PC-9 (cell line): Measurements from ENCODE around the gene SLC12A6. TPM values are rescaled to one million over a fixed set of nuclear protein-coding genes. Genes with fewer than 3 reads are reported as not detected.

Experiments
- BruUV-seq: library from RNA; stranded (reverse); fragments of 400-500 nt; replicated peaks from 2 replicates; lab custom pipeline; 2021; lab: Mats Ljungman, UMichigan
- CTCF ChIA-PET: fragments of 300-600 bp; sonication (Branson Sonifier 250); formaldehyde crosslinking; loops from one replicate; lab custom pipeline; 2022; ENCODE audit warnings: antibody characterized with exemption; lab: Charles Lee
- POLR2A ChIA-PET: fragments of 300-600 bp; sonication (Branson Sonifier 250); formaldehyde crosslinking; loops from one replicate; lab custom pipeline; 2022; ENCODE audit warnings: antibody characterized with exemption; ENCODE audit not compliant: unreplicated experiment; lab: Charles Lee
- DNase-seq, 2 experiments: peaks; one replicate each; pipeline versions ENCODE4 v3.0.0 to v3.0.0-alpha.2; 2015 to 2022; ENCODE audit warnings: mixed read lengths in 1 of 2
- H2AFZ ChIP-seq: fragments of 200-600 bp; sonication (generic); 2 replicates; pipeline ENCODE4 v1.8.1; 2017; ENCODE audit warnings: antibody characterized with exemption
- H3F3A ChIP-seq: fragments of 200-600 bp; sonication (generic); 2 replicates; pipeline ENCODE4 v1.8.1; 2017; ENCODE audit warnings: antibody characterized with exemption, mild to moderate bottlenecking, low read depth; ENCODE audit not compliant: insufficient read depth
- H3K27ac ChIP-seq: fragments of 200-600 bp; sonication (generic); 2 replicates; pipeline ENCODE4 v1.6.1; 2016; ENCODE audit warnings: mixed run types
- H3K27me3 ChIP-seq: fragments of 200-600 bp; sonication (generic); 2 replicates; pipeline ENCODE4 v1.6.1; 2016; ENCODE audit warnings: low read depth, mixed run types; ENCODE audit not compliant: insufficient read depth
- H3K36me3 ChIP-seq: fragments of 200-600 bp; sonication (generic); 2 replicates; pipeline ENCODE4 v1.6.1; 2016; ENCODE audit warnings: low read depth, mixed run types
- H3K4me1 ChIP-seq: fragments of 200-600 bp; sonication (generic); replicated peaks from 2 replicates; pipeline ENCODE4 v1.6.1; 2016; ENCODE audit warnings: mixed run types; ENCODE audit not compliant: insufficient read depth
- H3K4me2 ChIP-seq: fragments of 200-600 bp; sonication (generic); 2 replicates; pipeline ENCODE4 v1.6.1; 2017; ENCODE audit warnings: mixed run types
- H3K4me3 ChIP-seq: fragments of 200-600 bp; sonication (generic); 2 replicates; pipeline ENCODE4 v1.6.1; 2016; ENCODE audit warnings: mixed run types
- H3K79me2 ChIP-seq: fragments of 200-600 bp; sonication (generic); 2 replicates; pipeline ENCODE4 v1.6.1; 2017; ENCODE audit warnings: low read depth, mixed run types
- H3K9me2 ChIP-seq: fragments of 200-600 bp; sonication (generic); 2 replicates; pipeline ENCODE4 v1.8.1; 2017; ENCODE audit warnings: mild to moderate bottlenecking; ENCODE audit not compliant: insufficient read depth
- H3K9me3 ChIP-seq: fragments of 200-600 bp; sonication (generic); 2 replicates; pipeline ENCODE4 v1.8.1; 2016; ENCODE audit warnings: low read depth; ENCODE audit not compliant: insufficient read depth
- H4K20me1 ChIP-seq: fragments of 200-600 bp; sonication (generic); 2 replicates; pipeline ENCODE4 v1.8.1; 2017; ENCODE audit not compliant: insufficient read depth
- CTCF ChIP-seq: fragments of 200-600 bp; sonication (generic); conservative IDR thresholded peaks from 2 replicates; pipeline ENCODE4 v1.6.1; 2017; ENCODE audit warnings: mixed run types, antibody characterized with exemption, mild to moderate bottlenecking, moderate library complexity
- EZH2 ChIP-seq: fragments of 200-600 bp; sonication (generic); IDR thresholded peaks from 2 replicates; pipeline ENCODE4 v1.8.0; 2017; ENCODE audit warnings: antibody characterized with exemption, low read depth
- intact Hi-C: fragments of 100-400 bp; cut with micrococcal nuclease; formaldehyde crosslinking; loops from one replicate; pipeline ENCODE4 v1.10.0; 2022; ENCODE audit not compliant: unreplicated experiment
- total RNA-seq: library from RNA; stranded (reverse); gene quantifications from 2 replicates; pipeline ENCODE4 v1.2.3, GENCODE V29; 2021

Gene SLC12A6
- total RNA-seq, 1 experiment from 2014 or later: 27.5 TPM

- intact Hi-C loops: no loop called here
- no peaks in the 10 kb centered on the region for H3K27me3 ChIP-seq
- CTCF ChIA-PET: interaction anchor here (1.5 kb wide), 1 partner anchor 19 kb away, joined by 3 read pairs; no protein-coding TSS in a partner anchor
These were observed 4.0 kb upstream of the SLC12A6 start for GRCh38 chr15:34341381-34342212.

GRCh38 chr15:34339946-34340345 lies 2.4 kb upstream of the SLC12A6 start:
- H3K27ac ChIP-seq: 0 out of 2 replicates have a peak overlapping the region, but pooled peaks have one; percentile 9
- H3K4me1 ChIP-seq: peaks cover 31% of the 10 kb centered on the region
- H2AFZ ChIP-seq: no peak overlapping the region
- no peaks in the 10 kb centered on the region for H3K9me3 ChIP-seq
- no peak overlapping the region for H3K4me3 ChIP-seq
- no peaks in the 10 kb centered on the region for H4K20me1 ChIP-seq
- H3K36me3 ChIP-seq: peaks cover 5% of the 10 kb centered on the region; the same call in 1 of the 2 replicates
- ChIA-PET CTCF (interaction anchor here (0.7 kb wide), 1 partner anchor 43 kb away, joined by 3 read pairs; no protein-coding TSS in a partner anchor), POLR2A (no interaction called here)
- no peaks in the 10 kb centered on the region for H3K9me2 ChIP-seq
- peaks cover 26% of the 10 kb centered on the region for H3F3A ChIP-seq
- peaks cover 21% of the 10 kb centered on the region for H3K79me2 ChIP-seq
- intact Hi-C loops: loop anchor here (10.0 kb wide), 1 partner anchor 235 kb away; the partner anchor contains the start of genes EMC7 and PGBD4
- no peak for DNase-seq
- BruUV-seq: no TSS peak
- no peak for TF ChIP-seq EZH2
- no peak for TF ChIP-seq CTCF
- no peaks in the 10 kb centered on the region for H3K27me3 ChIP-seq
- no peak overlapping the region for H3K4me2 ChIP-seq

More at GRCh38 chr15:34341381-34342212, 4.0 kb upstream of the SLC12A6 start:
- POLR2A ChIA-PET: no interaction called here
- H3K79me2 ChIP-seq: peaks cover 21% of the 10 kb centered on the region
- TSS peak; percentile 53 for BruUV-seq
- H3K4me2 ChIP-seq: peak overlapping the region; percentile 73
- DNase-seq: no peak
- no peaks in the 10 kb centered on the region for H3K9me3 ChIP-seq
- peaks cover 17% of the 10 kb centered on the region for H3F3A ChIP-seq
- H2AFZ ChIP-seq: no peak overlapping the region
- no peak for TF ChIP-seq EZH2
- TF ChIP-seq CTCF: no peak
- peak overlapping the region; percentile 83 for H3K4me3 ChIP-seq
- H3K4me1 ChIP-seq: peaks cover 15% of the 10 kb centered on the region
- H3K9me2 ChIP-seq: no peaks in the 10 kb centered on the region
- peak overlapping the region; percentile 81 for H3K27ac ChIP-seq
- peaks cover 5% of the 10 kb centered on the region; the same call in 1 of the 2 replicates for H3K36me3 ChIP-seq
- no peaks in the 10 kb centered on the region for H4K20me1 ChIP-seq

- TF ChIP-seq CTCF (no peak), EZH2 (no peak)
- CTCF ChIA-PET: interaction anchor here (0.7 kb wide), 1 partner anchor 1270 kb away, joined by 4 read pairs; no protein-coding TSS in a partner anchor
- BruUV-seq: no TSS peak
- H3K27me3 ChIP-seq: no peaks in the 10 kb centered on the region
- intact Hi-C loops: loop anchor here (10.0 kb wide), 1 partner anchor 234 kb away; the partner anchor contains the start of genes EMC7 and PGBD4
- peak overlapping the region; percentile 46 for H3K27ac ChIP-seq
- peaks cover 34% of the 10 kb centered on the region for H3F3A ChIP-seq
- H4K20me1 ChIP-seq: no peaks in the 10 kb centered on the region
- peak overlapping the region; percentile 93 for H3K4me2 ChIP-seq
- no peaks in the 10 kb centered on the region for H3K9me2 ChIP-seq
- H3K4me1 ChIP-seq: peaks cover 41% of the 10 kb centered on the region
- POLR2A ChIA-PET: interaction anchor here (0.6 to 0.8 kb wide), 3 partner anchors 22 to 1041 kb away, joined by 4 to 11 read pairs (median 6); no protein-coding TSS in a partner anchor
- peaks cover 24% of the 10 kb centered on the region for H3K79me2 ChIP-seq
- peaks cover 5% of the 10 kb centered on the region; the same call in 1 of the 2 replicates for H3K36me3 ChIP-seq
- peak overlapping the region; percentile 86 for H3K4me3 ChIP-seq
- DNase-seq: no peak
- H3K9me3 ChIP-seq: no peaks in the 10 kb centered on the region
- no peak overlapping the region for H2AFZ ChIP-seq
These were observed 766 bp upstream of the SLC12A6 start for GRCh38 chr15:34338347-34338746.
